Measurements from ENCODE around the gene DCUN1D5.

DNA sequence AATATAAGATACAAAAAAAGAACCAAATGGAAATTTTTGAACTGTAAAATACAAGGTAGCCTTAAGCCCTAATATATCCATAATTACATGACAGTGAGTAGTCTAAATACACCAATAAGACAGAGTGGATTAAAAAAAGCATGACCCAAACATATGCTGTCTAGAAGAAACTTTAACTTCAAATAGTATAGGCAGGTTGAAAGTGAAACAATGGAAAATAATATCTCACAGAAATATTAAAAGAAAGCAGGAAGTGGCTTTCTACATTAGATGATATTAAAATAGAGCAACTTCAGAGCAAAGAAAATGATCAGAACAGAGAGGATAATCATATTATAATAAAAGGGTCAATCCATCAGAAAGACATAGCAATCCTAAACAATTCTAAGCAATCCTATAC lies 21.8 kb downstream of the DCUN1D5 start:
- TF ChIP-seq, protein P1, sequence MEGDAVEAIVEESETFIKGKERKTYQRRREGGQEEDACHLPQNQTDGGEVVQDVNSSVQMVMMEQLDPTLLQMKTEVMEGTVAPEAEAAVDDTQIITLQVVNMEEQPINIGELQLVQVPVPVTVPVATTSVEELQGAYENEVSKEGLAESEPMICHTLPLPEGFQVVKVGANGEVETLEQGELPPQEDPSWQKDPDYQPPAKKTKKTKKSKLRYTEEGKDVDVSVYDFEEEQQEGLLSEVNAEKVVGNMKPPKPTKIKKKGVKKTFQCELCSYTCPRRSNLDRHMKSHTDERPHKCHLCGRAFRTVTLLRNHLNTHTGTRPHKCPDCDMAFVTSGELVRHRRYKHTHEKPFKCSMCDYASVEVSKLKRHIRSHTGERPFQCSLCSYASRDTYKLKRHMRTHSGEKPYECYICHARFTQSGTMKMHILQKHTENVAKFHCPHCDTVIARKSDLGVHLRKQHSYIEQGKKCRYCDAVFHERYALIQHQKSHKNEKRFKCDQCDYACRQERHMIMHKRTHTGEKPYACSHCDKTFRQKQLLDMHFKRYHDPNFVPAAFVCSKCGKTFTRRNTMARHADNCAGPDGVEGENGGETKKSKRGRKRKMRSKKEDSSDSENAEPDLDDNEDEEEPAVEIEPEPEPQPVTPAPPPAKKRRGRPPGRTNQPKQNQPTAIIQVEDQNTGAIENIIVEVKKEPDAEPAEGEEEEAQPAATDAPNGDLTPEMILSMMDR (IDR thresholded peaks at IDR 0.05; ENCODE audit: low read depth, low read length): no peak
- no peak for TF ChIP-seq POLR2A (IDR thresholded peaks at IDR 0.05; ENCODE audit: extremely low read depth, insufficient read length)

Data from NB4 (cell line).